Stimulated activated CD4-positive, alpha-beta T cell treated with anti-CD3 and anti-CD28 coated beads, Interleukin-1b, Interleukin-23, amount 100 ng/mL, for 24 hours (primary cell): ENCODE data around the gene LRRC51.
A peak's percentile ranks its signal among the peaks of the same experiment; 100 is the strongest.

Experiments
- DNase-seq, 4 experiments: peaks; one replicate each; pipeline ENCODE4 v3.0.0-alpha.2; 2020; ENCODE audit warnings: low read depth in 4 of 4, low spot score in 1 of 4

Gene LRRC51

GRCh38 chr11:72080326-72081183, at the start of gene LRRC51, which contains the start of gene NUMA1:
LRRC51 (plus strand) TSS chr11:72080850; CDS start chr11:72089084, 8,234 bp downstream.
NUMA1 (minus strand) TSS chr11:72080542; CDS start chr11:72035943, 44,599 bp downstream.
- DNase-seq = peak; percentile 93 to 99 (median 96)

GRCh38 chr11:72036687-72037086, 44.0 kb upstream of the LRRC51 start:
- no peak for DNase-seq

GRCh38 chr11:72037554-72038311, 42.9 kb upstream of the LRRC51 start:
- no peak for DNase-seq

- DNase-seq = no peak
These were observed 42.2 kb upstream of the LRRC51 start for GRCh38 chr11:72038491-72038890.

- no peak for DNase-seq
These were observed 41.4 kb upstream of the LRRC51 start for GRCh38 chr11:72039031-72039855.

GRCh38 chr11:72039856-72040401, 40.7 kb upstream of the LRRC51 start:
- no peak for DNase-seq

GRCh38 chr11:72040491-72041363, 39.9 kb upstream of the LRRC51 start:
- peak; percentile 48 to 65 (median 54) for DNase-seq

GRCh38 chr11:72041364-72042063, 39.1 kb upstream of the LRRC51 start:
- peak in 1 of 4 experiments; percentile 19 for DNase-seq

GRCh38 chr11:72042064-72042745, 38.4 kb upstream of the LRRC51 start:
- DNase-seq = no peak

- DNase-seq = no peak
These were observed 34.8 kb upstream of the LRRC51 start for GRCh38 chr11:72045849-72046248.

GRCh38 chr11:72048766-72049460, 31.7 kb upstream of the LRRC51 start:
- DNase-seq = no peak

- no peak for DNase-seq
These were observed 22.1 kb upstream of the LRRC51 start for GRCh38 chr11:72058416-72059034.

- DNase-seq = no peak
These were observed 18.8 kb upstream of the LRRC51 start for GRCh38 chr11:72061739-72062396.

GRCh38 chr11:72066855-72067254, 13.8 kb upstream of the LRRC51 start:
- DNase-seq = no peak

GRCh38 chr11:72067266-72067665, 13.4 kb upstream of the LRRC51 start:
- no peak for DNase-seq

- DNase-seq = no peak
These were observed 13.0 kb upstream of the LRRC51 start for GRCh38 chr11:72067676-72068075.

GRCh38 chr11:72069200-72069599, 11.4 kb upstream of the LRRC51 start:
- no peak for DNase-seq
